Activated CD4-positive, alpha-beta T cell treated with anti-CD3 and anti-CD28 coated beads, Interleukin-2, Interleukin-6, amounts not matched to agents 100 ng/mL and 50 ng/mL, durations not matched to agents 16 hours and 8 hours (primary cell): ENCODE data around the gene UFL1.

Source experiments
- DNase-seq: peaks from one replicate; pipeline ENCODE4 v3.0.0-alpha.2; 2020

Gene UFL1

GRCh38 chr6:96576221-96576620 lies 54.6 kb downstream of the UFL1 start:
- DNase-seq: no peak

GRCh38 chr6:96582021-96582420 lies 60.4 kb downstream of the UFL1 start:
- no peak for DNase-seq

GRCh38 chr6:96582436-96582835 lies 60.8 kb downstream of the UFL1 start:
- no peak for DNase-seq

DNA sequence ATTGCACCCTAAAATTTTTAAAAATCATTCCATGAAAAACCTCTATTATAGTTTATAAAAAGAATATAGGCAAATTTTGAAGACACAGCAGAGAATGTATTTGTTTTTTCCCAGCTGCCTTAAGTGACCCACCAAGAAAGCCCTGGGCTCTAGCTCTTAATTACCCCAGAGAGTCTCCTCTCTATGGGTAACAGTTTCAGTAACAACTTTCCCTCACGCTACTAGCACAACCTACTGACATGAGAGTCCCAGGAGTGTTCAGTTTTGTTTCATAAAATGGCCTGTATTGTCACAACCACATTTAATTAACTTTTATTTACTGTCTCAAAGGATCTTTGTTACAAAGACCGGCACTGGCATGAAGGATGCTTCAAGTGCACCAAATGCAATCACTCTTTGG lies 82.8 kb downstream of the UFL1 start:
- DNase-seq: no peak
